ENCODE measurements around the gene CHST11.

DNA sequence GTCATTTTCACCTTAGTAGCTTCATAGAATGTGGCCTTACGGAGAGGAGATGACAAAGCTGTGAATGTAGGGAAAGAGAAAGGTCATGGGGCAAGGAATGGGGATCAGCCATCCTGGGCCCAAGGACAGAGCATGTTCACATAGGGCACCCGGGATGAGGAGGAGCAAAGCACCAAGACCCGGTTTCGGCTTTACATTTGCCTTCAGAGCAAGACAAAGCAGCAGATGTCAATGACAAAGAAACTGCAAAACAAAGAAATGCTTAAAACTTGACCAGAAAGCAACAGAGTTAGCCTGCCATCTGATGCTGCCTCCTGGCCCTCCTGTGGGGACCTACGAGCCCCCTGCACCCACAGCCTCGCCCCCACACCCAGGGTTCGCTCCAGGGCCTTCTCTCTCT lies 252.1 kb downstream of the CHST11 start:
- no peak for TF ChIP-seq EZH2 (IDR thresholded peaks at IDR 0.05; ENCODE audit: borderline replicate concordance, low read depth, low read length, poor library complexity, severe bottlenecking)
- TF ChIP-seq, protein P1, sequence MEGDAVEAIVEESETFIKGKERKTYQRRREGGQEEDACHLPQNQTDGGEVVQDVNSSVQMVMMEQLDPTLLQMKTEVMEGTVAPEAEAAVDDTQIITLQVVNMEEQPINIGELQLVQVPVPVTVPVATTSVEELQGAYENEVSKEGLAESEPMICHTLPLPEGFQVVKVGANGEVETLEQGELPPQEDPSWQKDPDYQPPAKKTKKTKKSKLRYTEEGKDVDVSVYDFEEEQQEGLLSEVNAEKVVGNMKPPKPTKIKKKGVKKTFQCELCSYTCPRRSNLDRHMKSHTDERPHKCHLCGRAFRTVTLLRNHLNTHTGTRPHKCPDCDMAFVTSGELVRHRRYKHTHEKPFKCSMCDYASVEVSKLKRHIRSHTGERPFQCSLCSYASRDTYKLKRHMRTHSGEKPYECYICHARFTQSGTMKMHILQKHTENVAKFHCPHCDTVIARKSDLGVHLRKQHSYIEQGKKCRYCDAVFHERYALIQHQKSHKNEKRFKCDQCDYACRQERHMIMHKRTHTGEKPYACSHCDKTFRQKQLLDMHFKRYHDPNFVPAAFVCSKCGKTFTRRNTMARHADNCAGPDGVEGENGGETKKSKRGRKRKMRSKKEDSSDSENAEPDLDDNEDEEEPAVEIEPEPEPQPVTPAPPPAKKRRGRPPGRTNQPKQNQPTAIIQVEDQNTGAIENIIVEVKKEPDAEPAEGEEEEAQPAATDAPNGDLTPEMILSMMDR (conservative IDR thresholded peaks at IDR 0.05; ENCODE audit: low read depth, low read length): no peak

All from A673 (cell line).